Cardiac muscle cell (in vitro differentiated cells and primary cell): ENCODE results near the gene RPAP2. TPM values are rescaled to one million over a fixed set of nuclear protein-coding genes. Genes with fewer than 3 reads are reported as not detected.

Experiments used
- DNase-seq, 2 donors: peaks; one replicate each; pipeline versions ENCODE4 v3.0.0 to v3.0.0-alpha.2; 2010 to 2017; ENCODE audit warnings: low read depth in 1 of 2, low spot score in 1 of 2
- H3K27ac ChIP-seq: fragments of 200-600 bp; sonication (generic); 2 replicates; pipeline ENCODE4 v1.5.1; 2016
- H3K27me3 ChIP-seq: fragments of 200-600 bp; sonication (generic); 2 replicates; pipeline ENCODE4 v1.6.0; 2016; ENCODE audit warnings: control low read depth
- H3K36me3 ChIP-seq: fragments of 200-600 bp; sonication (generic); 2 replicates; pipeline ENCODE4 v1.5.1; 2016; ENCODE audit warnings: control low read depth
- H3K4me1 ChIP-seq: fragments of 200-600 bp; sonication (generic); 2 replicates; pipeline ENCODE4 v1.8.1; 2017; ENCODE audit warnings: low read depth, mild to moderate bottlenecking, mixed run types
- H3K4me3 ChIP-seq: fragments of 200-600 bp; sonication (generic); 2 replicates; pipeline ENCODE4 v1.5.1; 2016; ENCODE audit warnings: mild to moderate bottlenecking
- H3K9me3 ChIP-seq: fragments of 200-600 bp; sonication (generic); 2 replicates; pipeline ENCODE4 v1.5.1; 2017; ENCODE audit warnings: low read depth, mild to moderate bottlenecking, control low read depth
- CTCF ChIP-seq: IDR thresholded peaks from 2 replicates; pipeline ENCODE4 v1.5.1; 2012; ENCODE audit warnings: low read depth, mild to moderate bottlenecking, low read length
- polyA plus RNA-seq: library from polyadenylated mRNA; unstranded; fragments of >200 nt; fragmentation: Nextera tagmentation; extraction: Ambion mirVana; gene quantifications from 2 replicates; pipeline ENCODE4 v1.2.1, GENCODE V29; 2016
- total RNA-seq: library from RNA; depleted of rRNA; stranded (reverse); fragments of >200 nt; gene quantifications from 2 replicates; pipeline ENCODE4 v1.2.3, GENCODE V29; 2016

The RPAP2 gene
- total and polyA plus RNA-seq, 2 experiments from 2014 or later = 6.3 to 24.0 TPM

- no peak for TF ChIP-seq CTCF
- Histone ChIP-seq H3K27ac (no peak overlapping the region), H3K36me3 (peaks cover 8% of the 10 kb centered on the region), H3K9me3 (no peaks in the 10 kb centered on the region), H3K4me3 (no peak overlapping the region), H3K27me3 (no peaks in the 10 kb centered on the region), H3K4me1 (peaks cover 16% of the 10 kb centered on the region)
- DNase-seq = no peak
These were observed 43.5 kb downstream of the RPAP2 start for GRCh38 chr1:92342401-92342800.

- Histone ChIP-seq H3K27ac (no peak overlapping the region), H3K36me3 (peaks cover 11% of the 10 kb centered on the region), H3K9me3 (no peaks in the 10 kb centered on the region), H3K4me3 (no peak overlapping the region), H3K27me3 (no peaks in the 10 kb centered on the region), H3K4me1 (peaks cover 16% of the 10 kb centered on the region)
- peak in 1 of 2 donors; percentile 35 for DNase-seq
- no peak for TF ChIP-seq CTCF
These were observed 44.2 kb downstream of the RPAP2 start for GRCh38 chr1:92343061-92343460.

GRCh38 chr1:92346866-92347640, 48.2 kb downstream of the RPAP2 start:
- no peaks in the 10 kb centered on the region for H3K9me3 ChIP-seq
- no peaks in the 10 kb centered on the region for H3K27me3 ChIP-seq
- H3K4me3 ChIP-seq = no peak overlapping the region
- TF ChIP-seq CTCF = no peak
- peaks cover 14% of the 10 kb centered on the region for H3K36me3 ChIP-seq
- H3K27ac ChIP-seq = no peak overlapping the region
- no peaks in the 10 kb centered on the region for H3K4me1 ChIP-seq
- DNase-seq = no peak

GRCh38 chr1:92352856-92353255, 54.0 kb downstream of the RPAP2 start:
- no peaks in the 10 kb centered on the region for H3K27me3 ChIP-seq
- no peaks in the 10 kb centered on the region for H3K4me1 ChIP-seq
- no peak overlapping the region for H3K4me3 ChIP-seq
- TF ChIP-seq CTCF = no peak
- no peaks in the 10 kb centered on the region for H3K9me3 ChIP-seq
- DNase-seq = no peak
- no peak overlapping the region for H3K27ac ChIP-seq
- H3K36me3 ChIP-seq = peaks cover 3% of the 10 kb centered on the region

GRCh38 chr1:92354259-92354658, 55.4 kb downstream of the RPAP2 start:
- no peaks in the 10 kb centered on the region for H3K9me3 ChIP-seq
- H3K4me3 ChIP-seq = no peak overlapping the region
- H3K4me1 ChIP-seq = no peaks in the 10 kb centered on the region
- H3K27me3 ChIP-seq = no peaks in the 10 kb centered on the region
- H3K36me3 ChIP-seq = peaks cover 10% of the 10 kb centered on the region
- no peak overlapping the region for H3K27ac ChIP-seq
- DNase-seq = no peak
- no peak for TF ChIP-seq CTCF
